Epidermal melanocyte (primary cell): ENCODE results near the gene CHST2.

Experiments
- DNase-seq: peaks from one replicate; pipeline ENCODE4 v3.0.0; 2011; ENCODE audit warnings: low spot score; ENCODE audit not compliant: insufficient read length

Gene CHST2

DNA sequence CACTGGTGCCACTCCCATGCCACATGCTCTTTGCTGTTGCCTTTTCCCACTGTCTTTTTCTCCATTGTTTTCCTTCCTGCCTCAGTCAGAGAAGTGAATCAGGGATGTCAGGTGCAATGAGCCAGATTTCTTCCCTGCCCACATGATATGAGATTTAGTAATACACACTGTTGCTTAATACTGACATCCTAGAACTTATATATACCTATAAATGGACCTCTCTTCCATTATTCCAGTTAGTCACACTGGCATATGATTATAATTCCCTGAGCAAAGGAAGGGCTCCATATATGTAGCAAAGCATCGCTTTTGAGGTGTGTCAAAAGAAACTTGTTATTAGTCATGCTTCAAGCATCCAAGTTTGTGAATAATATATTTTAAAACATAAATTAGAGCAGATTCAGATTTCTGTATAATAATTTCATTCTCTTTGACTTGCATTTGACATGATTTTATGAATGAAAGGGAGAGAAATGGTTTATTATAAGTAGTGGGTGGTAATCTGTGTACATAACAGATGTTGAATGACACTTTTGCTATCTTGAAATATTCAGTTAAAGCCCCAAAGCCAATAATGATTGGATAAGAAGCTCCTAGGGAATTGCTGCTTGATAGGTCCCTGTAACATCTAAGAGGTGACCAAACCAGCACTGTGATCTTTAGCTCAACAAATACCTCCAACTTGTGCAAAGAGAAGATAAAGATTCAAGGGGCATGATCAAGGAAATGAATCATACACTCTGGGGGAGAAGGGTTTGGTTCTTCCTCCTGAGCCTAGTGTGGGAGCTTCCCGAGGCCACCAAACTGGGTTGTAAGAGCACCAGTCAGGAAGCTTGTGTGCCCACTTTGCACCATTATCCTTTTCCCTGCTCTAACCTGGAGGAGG is 48.6 kb downstream of the CHST2 start:
- DNase-seq: no peak

DNA sequence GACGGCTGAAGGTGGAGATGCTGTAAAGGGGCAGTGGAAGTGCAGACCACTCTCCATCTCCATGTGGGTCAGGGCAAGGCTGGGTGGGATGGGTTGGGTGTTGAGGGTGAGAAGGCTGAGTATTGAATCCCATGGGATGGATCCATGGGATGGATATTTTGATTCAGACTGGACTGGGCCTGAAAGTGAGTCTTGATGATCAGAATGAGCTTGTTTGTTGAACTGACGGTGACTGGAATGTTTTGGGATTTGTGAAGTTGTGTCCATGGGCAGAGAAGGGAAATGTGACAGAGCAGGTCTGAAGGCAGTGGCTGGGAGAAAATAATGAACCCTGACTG is 49.3 kb downstream of the CHST2 start:
- no peak for DNase-seq

DNA sequence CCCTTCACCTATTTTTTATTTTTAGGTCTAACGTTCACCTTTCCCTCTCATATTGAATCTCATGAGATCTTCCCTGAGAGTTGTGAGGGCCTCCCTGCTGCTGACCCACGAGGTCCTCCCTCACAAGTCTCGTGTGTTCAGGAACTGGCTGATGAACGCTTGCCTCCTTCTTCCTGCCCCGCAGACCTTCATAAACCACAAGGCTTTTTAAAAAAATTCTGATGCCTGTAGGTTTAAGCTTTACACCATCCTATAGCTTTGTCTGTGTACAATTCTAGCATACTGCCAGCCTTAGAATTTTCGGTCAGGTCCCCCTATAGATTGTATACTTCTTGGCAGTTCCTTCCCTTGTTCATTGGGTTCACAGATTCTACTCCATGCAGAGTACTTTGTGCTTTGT is 50.5 kb downstream of the CHST2 start:
- no peak for DNase-seq

DNA sequence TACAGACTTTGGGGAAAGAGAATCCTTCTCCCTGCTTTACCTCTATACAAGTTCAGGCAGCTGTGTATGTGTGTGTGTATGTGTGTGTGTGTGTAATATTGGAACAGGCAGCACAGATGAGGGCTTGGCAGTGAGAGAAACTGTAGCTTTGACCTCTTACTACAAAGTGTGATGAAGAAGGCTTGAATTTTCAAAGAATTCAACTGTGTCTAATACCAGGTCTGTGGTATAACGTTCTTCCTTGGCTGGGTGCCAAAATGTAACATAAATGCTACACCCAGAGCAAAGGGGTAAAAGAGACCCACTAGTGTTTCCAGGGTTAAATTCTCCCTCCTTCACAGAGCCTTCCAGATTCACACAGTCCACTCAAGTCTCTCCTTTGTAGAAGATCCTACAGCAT is 51.1 kb downstream of the CHST2 start:
- DNase-seq: no peak

DNA sequence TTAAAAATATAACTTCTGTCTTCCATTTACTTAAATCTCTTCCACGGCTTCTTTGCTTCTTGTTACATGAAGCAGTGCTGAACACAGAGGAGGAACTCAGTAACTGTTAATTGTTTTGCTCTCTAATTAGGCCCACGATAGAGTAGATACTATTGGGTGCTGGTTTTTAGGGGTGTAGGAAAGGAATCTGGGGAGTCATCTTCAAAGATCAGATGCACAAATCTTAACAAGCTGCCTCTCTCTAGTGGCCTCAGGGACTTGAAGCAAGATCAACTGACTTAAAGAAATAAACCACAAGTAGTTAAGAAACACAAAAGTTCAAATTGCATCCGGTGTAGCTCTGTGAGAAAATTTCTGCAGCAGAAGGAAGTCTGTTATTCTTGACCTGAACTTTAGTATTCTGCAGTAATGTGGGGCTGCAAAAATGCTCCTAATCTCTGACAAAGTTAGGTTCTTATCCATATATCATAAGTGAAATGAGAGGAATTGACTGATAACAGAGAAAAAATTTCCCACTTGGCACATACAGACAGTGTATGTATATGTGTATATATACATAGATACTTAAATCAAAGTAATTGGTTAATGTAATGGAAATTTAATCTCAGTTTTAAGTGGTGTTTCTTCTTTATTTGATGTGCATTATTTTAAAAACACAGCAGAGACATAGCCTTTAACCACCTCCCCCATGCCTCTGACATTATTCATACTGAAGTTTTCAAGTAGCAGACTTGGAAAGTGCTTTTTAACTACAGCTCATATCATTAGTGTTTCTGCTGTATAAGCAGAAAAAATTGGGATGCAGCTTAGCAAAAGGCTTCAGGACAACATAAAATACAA is 51.8 kb downstream of the CHST2 start:
- peak; percentile 46 for DNase-seq

DNA sequence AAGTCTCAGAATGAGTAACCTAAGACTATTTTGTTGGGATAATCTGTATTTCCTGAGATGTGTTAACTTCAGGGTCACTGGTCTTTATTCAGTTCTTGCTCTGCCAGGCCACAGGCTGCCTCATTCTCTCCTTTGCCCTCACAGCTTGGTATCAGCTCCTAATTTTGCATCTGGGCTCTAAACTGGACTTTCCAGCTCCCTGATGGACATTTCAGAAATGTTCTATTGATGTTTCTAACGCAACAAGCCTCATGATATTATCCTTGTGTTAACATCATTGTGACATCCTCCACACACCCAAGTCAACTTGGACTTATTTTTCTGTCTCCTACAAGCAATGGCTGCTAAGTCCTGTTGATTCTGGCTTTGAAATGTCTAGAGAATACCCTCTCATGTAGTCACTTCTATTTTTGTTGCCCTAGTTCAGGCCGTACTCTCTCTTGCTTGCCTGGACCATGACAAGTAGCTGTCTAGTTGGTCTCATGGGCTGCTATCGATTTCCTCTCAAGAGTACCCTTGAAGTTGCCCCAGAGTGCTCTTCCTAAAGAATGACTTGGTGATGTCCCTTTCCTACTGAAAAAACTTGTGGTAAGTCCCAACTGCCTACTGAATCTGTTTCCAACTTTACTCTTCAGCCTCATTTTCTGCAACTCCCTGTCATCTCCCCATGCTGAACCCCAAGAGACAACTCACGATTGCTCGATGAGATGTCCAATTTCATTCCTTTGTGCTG is 52.7 kb downstream of the CHST2 start:
- DNase-seq: no peak

DNA sequence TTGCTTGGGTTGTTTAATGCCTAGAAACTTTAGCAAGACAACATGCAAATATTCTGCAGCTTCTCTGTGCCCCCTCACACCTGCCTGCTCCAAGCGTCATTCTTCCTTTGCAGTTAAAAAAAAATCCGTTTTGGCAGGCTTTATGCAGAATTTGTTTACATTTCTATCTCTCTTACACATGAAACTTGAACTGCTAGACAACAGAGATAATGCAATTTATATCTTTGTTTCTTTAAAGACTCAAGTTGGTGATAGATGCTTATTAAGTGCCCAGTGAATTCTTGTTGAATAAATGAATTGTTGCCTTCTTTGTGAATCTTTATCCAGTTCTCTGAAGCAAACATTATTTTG is 53.2 kb downstream of the CHST2 start:
- DNase-seq: no peak

DNA sequence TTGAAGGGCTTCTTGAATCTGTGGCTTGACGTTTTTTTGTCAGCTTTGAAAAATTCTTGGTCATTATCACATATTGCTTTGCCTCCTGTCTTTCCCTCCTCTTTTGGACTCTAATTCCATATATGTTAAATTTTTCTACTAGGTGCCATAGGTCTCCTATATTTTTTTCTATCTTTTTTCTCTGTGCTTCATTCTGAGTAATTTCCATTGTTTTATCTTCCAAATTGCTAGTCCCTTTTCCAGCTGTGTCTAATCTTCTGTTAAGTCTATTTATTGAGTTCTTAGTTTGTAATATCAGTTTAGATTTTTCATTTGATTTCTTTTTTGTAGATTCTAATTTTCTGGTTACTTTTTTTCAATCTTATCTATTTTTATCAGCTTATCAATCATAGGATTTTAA is 53.7 kb downstream of the CHST2 start:
- no peak for DNase-seq
